Keratinocyte (primary cell): ENCODE results near the gene SEC16A.

Experiments used
- EZH2 ChIP-seq: IDR thresholded peaks from one replicate; pipeline ENCODE4 v1.6.1; 2012; ENCODE audit warnings: inconsistent platforms, mild to moderate bottlenecking, low read length, moderate library complexity
- TF ChIP-seq, protein P1 (sequence below), 3 experiments: IDR thresholded peaks in 1 of 3; conservative IDR thresholded peaks in 1 of 3; optimal IDR thresholded peaks in 1 of 3; 2 replicates in 2 of 3; 3 replicates in 1 of 3; pipeline versions ENCODE3 to v1.5.1; 2011; ENCODE audit warnings: low read length in 3 of 3, mild to moderate bottlenecking in 3 of 3, moderate library complexity in 2 of 3, control low read depth in 1 of 3, inconsistent platforms in 1 of 3; ENCODE audit not compliant: insufficient read depth in 2 of 3; ENCODE audit errors: extremely low read depth in 1 of 3

DNA sequence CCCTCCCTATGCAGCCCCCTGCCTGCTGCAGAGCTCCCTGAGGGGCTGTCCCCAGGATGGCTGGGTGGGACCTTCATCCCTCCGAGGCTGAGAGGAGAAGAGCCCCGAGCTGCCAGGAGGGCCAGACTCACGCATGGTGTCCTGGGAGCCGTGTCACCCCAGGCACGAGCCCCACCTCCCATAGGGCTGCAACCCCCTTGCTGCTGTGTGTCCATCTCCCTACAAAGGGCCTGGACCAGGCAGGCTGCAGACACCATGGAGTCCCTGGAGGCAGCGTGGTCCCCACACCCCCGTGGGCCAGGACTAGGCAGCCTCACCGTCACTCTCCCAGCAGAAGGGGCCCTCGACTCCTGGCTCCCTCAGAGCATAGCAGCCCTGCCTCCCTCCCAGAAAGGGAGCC is 11.2 kb upstream of the SEC16A start:
- TF ChIP-seq, protein P1, sequence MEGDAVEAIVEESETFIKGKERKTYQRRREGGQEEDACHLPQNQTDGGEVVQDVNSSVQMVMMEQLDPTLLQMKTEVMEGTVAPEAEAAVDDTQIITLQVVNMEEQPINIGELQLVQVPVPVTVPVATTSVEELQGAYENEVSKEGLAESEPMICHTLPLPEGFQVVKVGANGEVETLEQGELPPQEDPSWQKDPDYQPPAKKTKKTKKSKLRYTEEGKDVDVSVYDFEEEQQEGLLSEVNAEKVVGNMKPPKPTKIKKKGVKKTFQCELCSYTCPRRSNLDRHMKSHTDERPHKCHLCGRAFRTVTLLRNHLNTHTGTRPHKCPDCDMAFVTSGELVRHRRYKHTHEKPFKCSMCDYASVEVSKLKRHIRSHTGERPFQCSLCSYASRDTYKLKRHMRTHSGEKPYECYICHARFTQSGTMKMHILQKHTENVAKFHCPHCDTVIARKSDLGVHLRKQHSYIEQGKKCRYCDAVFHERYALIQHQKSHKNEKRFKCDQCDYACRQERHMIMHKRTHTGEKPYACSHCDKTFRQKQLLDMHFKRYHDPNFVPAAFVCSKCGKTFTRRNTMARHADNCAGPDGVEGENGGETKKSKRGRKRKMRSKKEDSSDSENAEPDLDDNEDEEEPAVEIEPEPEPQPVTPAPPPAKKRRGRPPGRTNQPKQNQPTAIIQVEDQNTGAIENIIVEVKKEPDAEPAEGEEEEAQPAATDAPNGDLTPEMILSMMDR (optimal IDR thresholded peaks at IDR 0.05 in 1 of 3, IDR thresholded peaks at IDR 0.05 in 1 of 3, conservative IDR thresholded peaks at IDR 0.05 in 1 of 3; ENCODE audit: extremely low read depth in 1 of 3, insufficient read depth in 2 of 3, low read length in 3 of 3): no peak
- no peak for TF ChIP-seq EZH2
